Stimulated activated naive CD8-positive, alpha-beta T cell treated with anti-CD3 and anti-CD28 coated beads, Interleukin-15, amount 100 ng/mL, for 72 hours (primary cell): Measurements from ENCODE around the gene PDIA4.
"Not testable (repeated sequence)": the region's sequence is repeated elsewhere in the genome, so short reads cannot be mapped to it uniquely, and the experiment has no call there.

ENCODE experiments used
- ATAC-seq: fragments of 150-1000 bp; cut with Tn5 transposase; 2 replicates; pipeline ENCODE4 v1.10.0; 2021; ENCODE audit warnings: mild to moderate bottlenecking, moderate library complexity
- DNase-seq, 2 donors: peaks; one replicate each; pipeline ENCODE4 v3.0.0; 2021 to 2022
- H3K27ac Mint-ChIP-seq, 2 donors: one replicate each; pipeline ENCODE4 v1.8.0; 2022; ENCODE audit warnings: mild to moderate bottlenecking in 2 of 2, mixed read lengths in 2 of 2, moderate library complexity in 2 of 2
- H3K27me3 Mint-ChIP-seq: one replicate; pipeline ENCODE4 v1.8.0; 2022; ENCODE audit warnings: mixed read lengths
- H3K4me1 Mint-ChIP-seq: one replicate; pipeline ENCODE4 v1.8.0; 2022; ENCODE audit warnings: mild to moderate bottlenecking, mixed read lengths
- H3K4me3 Mint-ChIP-seq, 2 donors: one replicate each; pipeline ENCODE4 v1.8.0; 2022; ENCODE audit warnings: mild to moderate bottlenecking in 2 of 2, mixed read lengths in 2 of 2, moderate library complexity in 1 of 2
- H3K9me3 Mint-ChIP-seq, 2 donors: one replicate each; pipeline ENCODE4 v1.8.0; 2022; ENCODE audit warnings: mixed read lengths in 2 of 2

The PDIA4 gene

DNA sequence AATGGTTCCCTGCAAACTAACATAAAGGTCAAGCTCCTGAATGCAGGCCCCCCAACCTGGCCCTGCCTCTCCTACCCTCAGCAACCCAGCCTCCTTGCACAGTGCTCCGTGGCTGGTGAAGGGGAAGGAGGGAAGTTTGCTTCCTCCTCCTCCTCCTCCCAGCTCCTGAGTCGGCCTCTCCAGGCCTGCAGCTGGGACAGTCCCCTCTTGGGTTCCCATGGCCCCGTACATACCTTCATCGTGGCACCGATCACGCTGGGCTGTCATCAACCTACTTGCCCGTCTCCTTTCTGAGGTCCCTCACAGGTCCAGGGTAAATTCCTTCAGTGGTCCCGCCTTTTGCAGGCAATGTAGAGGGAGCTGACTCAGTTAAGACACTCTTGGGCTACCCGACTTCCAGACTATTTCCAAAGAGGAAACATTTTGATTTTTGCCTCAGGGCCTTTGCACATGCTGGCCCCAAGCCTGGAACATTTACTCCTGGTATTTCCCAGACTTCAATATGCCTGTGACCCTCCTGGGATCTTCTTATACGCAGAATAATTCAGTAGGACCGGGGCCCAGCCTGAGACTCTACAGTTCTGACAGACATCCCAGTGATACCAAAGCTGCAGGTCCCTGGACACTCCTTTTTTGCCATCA, 26.8 kb downstream of the PDIA4 start:
- no peaks in the 10 kb centered on the region for H3K27me3 Mint-ChIP-seq
- peak overlapping the region in 1 of 2 donors; percentile 65 for H3K27ac Mint-ChIP-seq
- H3K9me3 Mint-ChIP-seq: no peaks in the 10 kb centered on the region
- no peak for DNase-seq
- no peak overlapping the region for H3K4me3 Mint-ChIP-seq
- peaks cover 12% of the 10 kb centered on the region for H3K4me1 Mint-ChIP-seq
- no peak for ATAC-seq

DNA sequence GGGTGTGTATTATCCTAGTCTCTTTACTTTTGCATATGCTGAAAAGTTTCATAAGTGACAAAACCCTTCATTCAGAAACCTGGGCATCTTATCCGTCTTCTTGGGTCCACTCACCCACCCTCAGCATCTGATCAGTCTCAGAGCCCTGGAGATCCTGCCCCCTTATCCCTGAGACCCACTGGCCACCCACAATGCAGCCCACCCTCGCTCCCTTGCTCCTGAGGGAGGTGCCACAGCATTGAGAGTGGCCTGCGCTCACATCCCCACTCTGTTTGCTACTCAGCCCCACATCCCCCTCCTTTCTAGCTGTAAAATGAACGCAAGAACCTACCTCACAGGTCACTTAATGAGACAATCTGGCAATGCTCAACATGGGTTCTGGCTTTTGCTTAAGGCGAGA, 27.3 kb downstream of the PDIA4 start:
- H3K4me3 Mint-ChIP-seq: no peak overlapping the region
- H3K4me1 Mint-ChIP-seq: peaks cover 6% of the 10 kb centered on the region
- no peak overlapping the region for H3K27ac Mint-ChIP-seq
- ATAC-seq (no peak), DNase-seq (no peak)
- H3K9me3 Mint-ChIP-seq: no peaks in the 10 kb centered on the region
- no peaks in the 10 kb centered on the region for H3K27me3 Mint-ChIP-seq

DNA sequence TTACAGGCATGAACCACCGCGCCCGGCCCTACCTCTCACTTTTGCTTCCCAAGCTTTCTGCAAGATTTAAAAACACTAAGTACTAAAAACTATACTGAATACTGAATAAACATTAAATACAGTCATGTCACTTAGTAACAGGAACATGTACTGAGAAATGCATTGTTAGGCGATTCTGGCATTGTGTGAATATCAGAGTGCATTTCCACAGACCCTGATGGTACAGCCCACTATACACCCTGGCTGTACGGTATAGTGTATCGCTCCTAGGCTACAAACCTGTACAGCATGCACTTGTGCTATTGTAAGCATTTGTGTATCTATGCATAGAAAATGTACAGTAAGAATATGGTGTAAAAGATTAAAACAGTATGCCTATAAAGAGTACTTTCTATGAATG, 29.1 kb downstream of the PDIA4 start:
- H3K27ac Mint-ChIP-seq: no peak overlapping the region

DNA sequence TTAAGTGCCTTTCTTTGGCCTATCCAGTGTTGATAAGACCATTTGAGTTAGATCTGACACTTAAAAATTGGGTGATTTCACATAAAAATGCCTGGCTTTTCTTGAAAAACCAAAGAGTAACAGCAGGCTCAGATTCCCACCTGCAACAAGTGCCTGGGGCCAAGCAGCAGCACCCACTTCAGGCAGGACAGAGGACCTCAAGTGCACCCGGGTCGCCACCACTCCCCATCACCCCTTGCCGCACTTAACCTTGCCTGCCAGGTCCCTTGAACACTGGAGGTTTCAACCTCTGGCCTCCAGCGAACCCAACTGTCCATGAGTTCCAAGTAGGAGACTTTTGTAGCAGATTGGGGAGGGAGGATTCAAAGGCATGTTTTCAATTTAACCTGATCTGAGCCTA, 30.8 kb downstream of the PDIA4 start:
- no peaks in the 10 kb centered on the region for H3K27me3 Mint-ChIP-seq
- H3K27ac Mint-ChIP-seq: no peak overlapping the region
- no peak overlapping the region for H3K4me3 Mint-ChIP-seq
- ATAC-seq (no peak), DNase-seq (no peak)
- no peaks in the 10 kb centered on the region for H3K4me1 Mint-ChIP-seq
- H3K9me3 Mint-ChIP-seq: no peaks in the 10 kb centered on the region

More for the DNA sequence above, 29.1 kb downstream of the PDIA4 start:
- DNase-seq: no peak
- H3K27me3 Mint-ChIP-seq: no peaks in the 10 kb centered on the region
- ATAC-seq: no peak
- no peak overlapping the region for H3K4me3 Mint-ChIP-seq
- no peaks in the 10 kb centered on the region for H3K9me3 Mint-ChIP-seq
- no peaks in the 10 kb centered on the region for H3K4me1 Mint-ChIP-seq

DNA sequence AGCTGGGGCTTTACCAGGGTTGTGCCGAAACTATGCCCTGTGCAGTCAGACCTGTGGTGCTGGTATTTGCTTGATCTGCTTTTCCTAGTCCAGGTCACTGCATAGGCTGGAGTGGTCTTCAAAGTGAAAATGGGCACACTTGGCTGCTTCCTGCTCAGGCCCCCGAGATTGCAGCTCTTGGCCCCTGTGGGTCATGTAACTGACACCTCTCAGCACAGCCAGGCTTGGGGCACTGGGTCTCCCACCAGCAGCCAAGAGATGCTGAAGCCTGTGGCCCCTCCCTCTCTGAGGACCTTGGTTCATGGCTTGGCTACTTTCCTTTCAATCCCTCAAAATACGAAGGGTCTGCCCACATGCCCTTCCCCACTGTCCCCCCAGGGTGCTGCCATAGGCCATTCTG, 33.7 kb downstream of the PDIA4 start:
- Mint-ChIP-seq H3K4me1 (no peaks in the 10 kb centered on the region), H3K4me3 (no peak overlapping the region), H3K27ac (no peak overlapping the region), H3K9me3 (no peaks in the 10 kb centered on the region), H3K27me3 (no peaks in the 10 kb centered on the region)
- ATAC-seq (no peak), DNase-seq (no peak)

DNA sequence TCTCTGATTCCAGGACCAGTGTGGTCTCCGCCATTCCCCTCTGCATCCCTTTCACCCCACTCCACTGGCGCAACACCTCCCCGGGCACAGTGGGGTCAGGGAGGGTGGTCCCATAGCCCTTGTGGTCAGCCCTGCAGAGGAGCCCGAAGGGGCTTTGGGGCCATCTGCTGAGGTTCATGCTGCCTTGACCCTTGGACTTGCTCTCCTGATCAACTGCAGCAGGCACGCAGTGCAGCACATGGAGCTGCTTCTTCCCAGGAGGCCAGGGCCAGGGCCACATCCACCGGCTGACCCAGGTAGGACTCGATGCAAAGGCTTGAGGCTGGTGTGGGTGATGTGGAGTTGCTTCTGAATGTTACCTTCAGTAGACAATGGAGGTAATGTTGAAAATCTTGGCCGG, 35.1 kb downstream of the PDIA4 start:
- Mint-ChIP-seq H3K9me3 (no peaks in the 10 kb centered on the region), H3K27me3 (no peaks in the 10 kb centered on the region), H3K4me3 (no peak overlapping the region), H3K4me1 (peaks cover 9% of the 10 kb centered on the region), H3K27ac (no peak overlapping the region)
- ATAC-seq: no peak
- DNase-seq: no peak

DNA sequence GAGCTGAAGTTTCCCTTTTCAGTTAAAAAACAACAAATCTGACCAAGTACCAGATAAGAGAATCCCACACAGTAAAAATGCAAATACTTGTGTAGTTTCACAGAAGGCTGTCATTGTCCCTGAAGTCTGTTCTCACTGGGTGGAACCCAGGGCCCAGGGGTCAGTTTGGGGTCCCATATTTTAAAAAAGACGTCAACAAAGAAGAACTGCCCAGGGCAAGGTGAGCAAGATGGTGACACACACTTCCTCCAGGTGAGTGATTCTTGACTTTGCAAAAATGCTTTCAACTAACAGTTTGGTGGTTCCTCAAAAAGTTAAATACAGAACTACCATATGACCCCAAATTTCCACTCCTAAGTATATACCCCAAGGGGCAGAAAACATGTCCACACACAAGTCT, 36.8 kb downstream of the PDIA4 start:
- Mint-ChIP-seq H3K4me1 (peaks cover 20% of the 10 kb centered on the region), H3K27ac (no peak overlapping the region), H3K27me3 (no peaks in the 10 kb centered on the region), H3K9me3 (no peaks in the 10 kb centered on the region), H3K4me3 (no peak overlapping the region)
- DNase-seq (no peak), ATAC-seq (no peak)

DNA sequence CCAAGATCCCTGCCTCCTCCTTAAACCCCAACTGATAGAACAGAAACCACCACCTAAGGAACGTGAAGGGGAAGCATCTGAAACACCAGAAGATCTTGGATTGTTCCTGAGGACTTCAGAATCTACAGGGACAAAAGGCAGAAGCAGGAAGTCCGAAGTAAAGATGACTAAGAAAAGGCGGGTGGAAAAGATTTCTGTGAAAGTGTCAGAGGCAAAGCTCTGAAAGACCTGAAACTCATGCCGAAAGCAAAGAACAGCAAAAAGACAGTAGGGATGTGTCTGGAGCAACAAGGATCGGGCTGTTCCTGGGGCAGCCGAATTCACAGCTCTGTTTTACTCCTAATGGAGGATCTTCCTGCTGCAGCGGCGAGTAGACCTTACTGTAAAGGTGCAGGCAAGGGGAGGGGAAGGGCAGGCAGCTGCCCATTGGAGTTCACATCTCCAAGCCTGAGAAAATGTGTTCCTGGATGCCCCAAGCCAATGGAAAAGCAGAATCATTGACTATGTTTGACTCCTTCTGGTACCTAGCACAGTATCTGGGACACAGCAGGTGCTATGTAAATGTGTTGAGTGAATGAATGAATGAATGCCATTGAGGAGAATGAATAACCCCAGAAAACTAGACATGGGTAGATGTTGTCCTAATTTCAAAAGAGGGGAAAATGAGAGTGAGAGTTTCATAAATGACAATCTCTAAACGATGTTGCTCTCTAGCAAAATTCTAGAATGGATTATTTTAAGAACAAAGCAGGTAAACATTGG, 40.4 kb downstream of the PDIA4 start:
- DNase-seq: no peak

DNA sequence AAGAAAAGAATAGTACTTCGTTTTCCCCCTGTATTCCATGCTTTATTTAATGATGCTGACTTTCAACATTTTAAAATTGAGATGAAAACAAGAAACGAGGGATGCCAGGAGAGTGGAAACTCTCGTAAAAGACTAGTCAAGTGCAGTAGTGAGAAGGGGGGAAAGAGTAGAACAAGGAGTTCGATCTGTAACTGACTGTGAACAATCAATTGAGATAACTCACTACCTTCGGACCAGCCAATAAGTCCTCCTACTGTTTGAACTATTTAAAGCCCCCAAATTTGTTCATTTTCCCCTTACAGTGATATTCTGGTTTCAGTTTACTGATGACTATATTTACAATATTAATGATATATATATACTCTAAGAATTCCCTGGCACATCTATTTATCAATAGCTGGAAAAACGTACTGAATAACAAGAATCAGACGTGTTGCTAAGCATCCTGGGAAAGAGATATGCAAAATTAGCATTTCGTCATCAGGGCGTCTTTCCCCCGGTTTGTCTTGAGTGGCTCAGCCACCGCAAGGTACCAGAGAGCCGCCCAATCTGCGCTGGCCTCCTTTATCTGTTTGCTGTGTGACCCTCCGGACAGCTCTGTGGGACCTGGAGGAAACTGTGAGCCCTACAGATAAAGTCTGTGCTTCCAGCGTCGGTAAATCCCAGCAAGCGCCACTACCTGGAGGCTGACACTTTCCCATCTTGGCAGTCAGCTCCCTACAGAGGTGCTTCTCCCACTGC, 41.1 kb downstream of the PDIA4 start:
- DNase-seq (peak; percentile 76 to 84), ATAC-seq (peak; percentile 87)
- Mint-ChIP-seq H3K4me3 (peak overlapping the region; percentile 95 to 97), H3K27ac (peak overlapping the region; percentile 94 to 98), H3K4me1 (peaks cover 50% of the 10 kb centered on the region), H3K9me3 (no peaks in the 10 kb centered on the region), H3K27me3 (peaks cover 13% of the 10 kb centered on the region)

More for the DNA sequence above, 40.4 kb downstream of the PDIA4 start:
- peak overlapping the region; percentile 95 to 97 for H3K4me3 Mint-ChIP-seq
- H3K9me3 Mint-ChIP-seq: no peaks in the 10 kb centered on the region
- ATAC-seq: peak; percentile 4
- H3K4me1 Mint-ChIP-seq: peaks cover 50% of the 10 kb centered on the region
- H3K27ac Mint-ChIP-seq: peak overlapping the region; percentile 94 to 98
- H3K27me3 Mint-ChIP-seq: peaks cover 13% of the 10 kb centered on the region

DNA sequence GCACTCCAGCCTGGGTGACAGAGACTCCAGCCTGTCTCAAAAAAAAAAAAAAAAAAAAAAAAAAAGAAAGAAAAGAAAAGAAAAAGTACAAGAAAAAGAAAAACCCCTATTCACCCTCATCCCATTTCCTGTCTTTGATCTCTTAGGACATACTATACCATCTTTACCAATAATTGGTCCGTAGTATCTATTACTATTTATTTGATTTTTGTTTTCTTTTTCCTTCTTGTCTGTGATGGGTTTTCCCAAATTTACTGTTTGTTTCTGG, 41.6 kb downstream of the PDIA4 start:
- Mint-ChIP-seq H3K4me1 (peaks cover 50% of the 10 kb centered on the region), H3K27me3 (peaks cover 13% of the 10 kb centered on the region), H3K9me3 (peaks cover 0 to 1% of the 10 kb centered on the region in 2 donors), H3K27ac (no peak overlapping the region), H3K4me3 (peak overlapping the region; percentile 75 to 95)
- ATAC-seq (no peak), DNase-seq (no peak)

DNA sequence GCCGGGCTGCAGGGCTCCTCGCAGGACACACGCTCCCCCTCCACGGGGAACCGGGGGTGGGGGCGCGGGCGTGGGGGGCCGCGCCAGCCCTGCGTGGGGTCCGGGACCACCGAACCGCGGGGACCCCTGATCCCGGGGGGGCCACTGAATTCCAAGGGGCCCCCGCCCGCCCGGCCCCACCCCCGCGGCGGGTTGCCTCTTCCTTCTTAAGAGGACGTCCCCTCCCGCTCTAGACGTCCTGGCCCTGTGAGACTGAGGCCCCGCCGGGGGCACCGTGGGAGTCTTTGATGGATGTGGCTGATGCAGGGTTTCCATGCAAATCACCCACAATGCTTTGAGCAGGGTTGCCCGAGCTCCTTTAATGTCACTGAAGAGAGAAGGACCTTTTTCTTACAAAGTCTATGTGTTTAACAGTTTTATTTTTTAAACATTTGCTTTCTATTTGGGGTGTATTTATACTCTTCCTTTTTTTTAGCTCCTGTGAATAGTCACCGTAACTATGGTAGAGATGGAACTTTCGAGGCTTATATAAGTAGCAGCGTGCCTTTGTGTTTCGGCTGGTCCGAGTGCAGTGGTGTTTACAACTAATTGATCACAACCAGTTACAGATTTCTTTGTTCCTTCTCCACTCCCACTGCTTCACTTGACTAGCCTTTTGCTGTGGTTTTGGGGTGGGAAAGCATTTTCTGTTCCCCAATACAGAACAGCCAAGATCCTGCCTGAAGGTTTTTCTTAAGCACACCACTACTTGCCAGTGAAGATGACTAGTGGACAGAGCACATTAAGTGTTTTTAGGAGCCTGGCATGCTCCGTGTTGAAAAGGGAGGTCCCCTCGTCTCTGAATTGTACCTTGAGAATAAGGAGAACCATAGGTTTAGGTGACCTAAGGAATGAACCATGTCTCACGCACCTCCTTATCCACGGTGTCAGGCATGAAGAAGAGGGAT, 44.8 kb downstream of the PDIA4 start:
- Mint-ChIP-seq H3K4me1 (peaks cover 69% of the 10 kb centered on the region), H3K4me3 (peak overlapping the region; percentile 87 to 100), H3K9me3 (peaks cover 8 to 11% of the 10 kb centered on the region in 2 donors), H3K27me3 (peaks cover 13% of the 10 kb centered on the region), H3K27ac (peak overlapping the region; percentile 98 to 99)
- peak; percentile 85 for ATAC-seq
- DNase-seq: peak; percentile 86 to 90

DNA sequence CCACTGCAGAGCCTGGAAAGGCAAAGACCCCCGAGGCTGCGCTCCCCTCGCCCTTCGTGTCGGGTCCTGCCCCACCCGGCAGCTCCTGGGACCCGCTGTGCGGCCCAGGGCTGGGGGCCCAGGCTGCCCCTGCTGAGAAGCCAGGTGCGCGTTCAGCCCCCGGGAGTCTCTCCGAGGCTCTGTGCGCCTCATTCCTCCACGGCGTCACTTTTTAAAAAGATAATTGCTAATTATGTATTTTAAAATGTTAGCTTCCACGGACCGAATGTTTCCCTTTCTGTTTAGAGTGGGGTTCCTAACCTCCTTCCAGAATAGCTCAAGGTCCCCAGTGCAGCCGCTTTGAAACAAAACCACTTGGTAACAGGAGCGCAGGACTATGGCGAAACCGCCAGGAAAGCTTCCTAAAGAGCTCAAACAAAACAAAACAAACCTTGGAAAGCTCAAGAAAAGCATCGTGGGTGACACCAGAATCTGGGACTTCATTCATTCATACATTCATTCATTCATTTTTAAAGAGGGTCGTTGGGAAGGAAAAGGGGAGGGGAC, 45.6 kb downstream of the PDIA4 start:
- Mint-ChIP-seq H3K4me1 (peaks cover 68% of the 10 kb centered on the region), H3K27ac (peak overlapping the region; percentile 22 to 89), H3K4me3 (peak overlapping the region; percentile 87 to 100), H3K27me3 (peaks cover 13% of the 10 kb centered on the region), H3K9me3 (peaks cover 8 to 11% of the 10 kb centered on the region in 2 donors)
- ATAC-seq (no peak), DNase-seq (no peak)

DNA sequence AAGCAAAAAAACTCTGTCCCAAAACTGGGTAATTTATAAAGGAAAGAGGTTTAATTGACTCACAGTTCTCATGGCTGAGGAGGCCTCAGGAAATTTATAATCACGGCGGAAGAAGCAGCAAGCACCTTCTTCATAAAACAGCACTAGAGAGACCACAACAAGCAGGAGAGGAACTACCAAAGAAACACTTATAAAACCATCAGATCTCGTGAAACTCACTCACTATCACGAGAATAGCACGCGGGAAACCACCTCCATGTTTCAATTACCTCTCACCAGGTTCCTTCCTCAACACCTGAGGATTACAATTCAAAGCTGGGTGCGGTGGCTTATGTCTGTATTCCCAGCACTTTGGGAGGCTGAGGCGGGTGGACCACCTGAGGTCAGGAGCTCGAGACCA, 48.5 kb downstream of the PDIA4 start:
- DNase-seq (peak in 1 of 2 donors; percentile 26), ATAC-seq (peak; percentile 24)
- peaks cover 7% of the 10 kb centered on the region for H3K27me3 Mint-ChIP-seq
- peak overlapping the region in 1 of 2 donors; percentile 31 for H3K27ac Mint-ChIP-seq
- H3K4me1 Mint-ChIP-seq: peaks cover 48% of the 10 kb centered on the region
- peak overlapping the region; percentile 54 to 78 for H3K4me3 Mint-ChIP-seq
- peaks cover 8 to 11% of the 10 kb centered on the region in 2 donors for H3K9me3 Mint-ChIP-seq

DNA sequence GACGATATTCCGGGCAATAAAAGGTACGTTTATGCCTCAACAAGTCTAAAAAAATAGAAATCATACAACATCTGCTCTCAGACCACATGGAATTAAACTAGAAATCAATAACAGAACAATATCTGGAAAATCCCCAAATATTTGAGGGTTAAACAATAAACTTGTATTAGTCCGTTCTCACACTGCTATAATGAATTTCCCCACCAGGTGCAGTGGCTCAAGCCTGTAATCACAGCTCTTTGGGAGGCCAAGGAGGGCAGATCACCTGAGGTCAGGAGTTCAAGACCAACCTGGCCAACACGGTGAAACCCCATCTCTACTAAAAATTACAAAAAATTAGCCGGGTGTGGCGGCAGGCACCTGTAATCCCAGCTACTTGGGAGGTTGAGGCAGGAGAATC, 49.2 kb downstream of the PDIA4 start:
- Mint-ChIP-seq H3K4me3 (peak overlapping the region; percentile 22 to 54), H3K27ac (peak overlapping the region in 1 of 2 donors; percentile 54), H3K9me3 (peaks cover 8 to 11% of the 10 kb centered on the region in 2 donors), H3K4me1 (peaks cover 40% of the 10 kb centered on the region)
- H3K27me3 Mint-ChIP-seq, DNase-seq, ATAC-seq: not testable (repeated sequence)

DNA sequence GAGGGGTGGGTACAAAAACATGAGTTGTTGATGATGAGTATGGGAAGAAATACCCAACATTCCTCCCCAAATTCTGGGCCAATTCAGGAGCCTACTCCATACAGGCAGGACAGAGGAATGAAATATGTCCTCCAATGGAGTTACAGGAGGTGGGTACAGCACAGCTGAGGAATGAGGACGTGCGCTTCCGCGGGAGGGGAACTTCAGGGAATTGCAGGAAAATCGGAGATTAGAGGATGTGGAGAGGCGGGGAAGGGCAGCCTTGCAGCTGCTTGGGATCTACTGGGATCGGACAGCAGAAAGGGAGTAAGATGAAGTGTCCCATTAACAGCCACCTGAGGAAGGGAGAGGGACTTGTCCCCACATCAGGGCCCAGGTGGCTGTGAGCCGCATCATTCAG, 50.2 kb downstream of the PDIA4 start:
- no peak for DNase-seq
- Mint-ChIP-seq H3K9me3 (peaks cover 8 to 11% of the 10 kb centered on the region in 2 donors), H3K4me3 (no peak overlapping the region), H3K27me3 (no peaks in the 10 kb centered on the region), H3K27ac (no peak overlapping the region), H3K4me1 (peaks cover 32% of the 10 kb centered on the region)
- no peak for ATAC-seq
